Endothelial cell (in vitro differentiated cells): ENCODE data around the gene DYNC1I2. TPM values are rescaled to one million over a fixed set of nuclear protein-coding genes. Genes with fewer than 3 reads are reported as not detected.

Source experiments
- DNase-seq: peaks from one replicate; pipeline ENCODE4 v3.0.0; 2021; ENCODE audit warnings: low spot score
- H3K27ac Mint-ChIP-seq: one replicate; pipeline ENCODE4 v1.8.0; 2021; ENCODE audit warnings: mixed read lengths, inconsistent platforms; ENCODE audit not compliant: unreplicated experiment
- H3K27me3 Mint-ChIP-seq: one replicate; pipeline ENCODE4 v1.8.0; 2021; ENCODE audit warnings: mild to moderate bottlenecking, moderate library complexity, mixed read lengths, inconsistent platforms; ENCODE audit not compliant: unreplicated experiment
- H3K36me3 Mint-ChIP-seq: one replicate; pipeline ENCODE4 v1.8.0; 2021; ENCODE audit warnings: mild to moderate bottlenecking, low read depth, mixed read lengths, inconsistent platforms; ENCODE audit not compliant: unreplicated experiment
- H3K4me1 Mint-ChIP-seq: one replicate; pipeline ENCODE4 v1.8.0; 2021; ENCODE audit warnings: mild to moderate bottlenecking, mixed read lengths, inconsistent platforms; ENCODE audit not compliant: unreplicated experiment
- H3K4me3 Mint-ChIP-seq: one replicate; pipeline ENCODE4 v1.8.0; 2021; ENCODE audit warnings: mild to moderate bottlenecking, mixed read lengths, inconsistent platforms; ENCODE audit not compliant: unreplicated experiment
- H3K9me3 Mint-ChIP-seq: one replicate; pipeline ENCODE4 v1.8.0; 2021; ENCODE audit warnings: mixed read lengths, inconsistent platforms; ENCODE audit not compliant: unreplicated experiment
- total RNA-seq: library from RNA; stranded (reverse); fragmentation: NEBNext Ultra II Directional; extraction: Animal tissue kit (Norgen Biotek cat#: 25700); gene quantifications from one replicate; pipeline ENCODE4 v1.2.1, GENCODE V29; 2021; ENCODE audit not compliant: unreplicated experiment
- TF ChIP-seq, protein P1 (sequence below): fragments of 200-600 bp; sonication (generic); IDR thresholded peaks from one replicate; pipeline ENCODE4 v1.5.0; 2021; ENCODE audit warnings: antibody characterized with exemption; ENCODE audit not compliant: unreplicated experiment

The DYNC1I2 gene
- total RNA-seq, 1 donor from 2014 or later = 121 TPM

DNA sequence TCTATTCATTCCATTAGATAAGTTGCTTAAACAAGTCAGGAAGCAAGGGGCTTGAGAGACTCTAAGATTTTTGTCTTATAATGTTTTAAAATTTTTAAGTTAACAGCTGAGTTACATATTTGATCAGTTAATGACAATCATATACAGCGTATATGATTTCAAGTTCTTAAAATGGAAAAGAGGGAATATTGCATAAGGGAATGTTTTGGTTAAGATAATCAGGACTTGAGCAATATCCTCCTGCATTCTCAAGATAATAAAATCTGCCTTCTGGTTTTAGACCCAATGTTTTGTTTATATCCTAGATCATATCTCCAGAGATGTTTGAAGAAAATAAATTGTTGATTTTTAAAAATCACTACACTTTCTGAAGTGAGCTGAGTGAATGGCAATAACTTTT is 13.4 kb upstream of the DYNC1I2 start:
- H3K4me3 Mint-ChIP-seq = no peak overlapping the region
- H3K36me3 Mint-ChIP-seq = no peaks in the 10 kb centered on the region
- no peak overlapping the region for H3K27ac Mint-ChIP-seq
- TF ChIP-seq, protein P1, sequence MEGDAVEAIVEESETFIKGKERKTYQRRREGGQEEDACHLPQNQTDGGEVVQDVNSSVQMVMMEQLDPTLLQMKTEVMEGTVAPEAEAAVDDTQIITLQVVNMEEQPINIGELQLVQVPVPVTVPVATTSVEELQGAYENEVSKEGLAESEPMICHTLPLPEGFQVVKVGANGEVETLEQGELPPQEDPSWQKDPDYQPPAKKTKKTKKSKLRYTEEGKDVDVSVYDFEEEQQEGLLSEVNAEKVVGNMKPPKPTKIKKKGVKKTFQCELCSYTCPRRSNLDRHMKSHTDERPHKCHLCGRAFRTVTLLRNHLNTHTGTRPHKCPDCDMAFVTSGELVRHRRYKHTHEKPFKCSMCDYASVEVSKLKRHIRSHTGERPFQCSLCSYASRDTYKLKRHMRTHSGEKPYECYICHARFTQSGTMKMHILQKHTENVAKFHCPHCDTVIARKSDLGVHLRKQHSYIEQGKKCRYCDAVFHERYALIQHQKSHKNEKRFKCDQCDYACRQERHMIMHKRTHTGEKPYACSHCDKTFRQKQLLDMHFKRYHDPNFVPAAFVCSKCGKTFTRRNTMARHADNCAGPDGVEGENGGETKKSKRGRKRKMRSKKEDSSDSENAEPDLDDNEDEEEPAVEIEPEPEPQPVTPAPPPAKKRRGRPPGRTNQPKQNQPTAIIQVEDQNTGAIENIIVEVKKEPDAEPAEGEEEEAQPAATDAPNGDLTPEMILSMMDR = no peak
- peaks cover 4% of the 10 kb centered on the region for H3K27me3 Mint-ChIP-seq
- H3K9me3 Mint-ChIP-seq = no peaks in the 10 kb centered on the region
- peaks cover 20% of the 10 kb centered on the region for H3K4me1 Mint-ChIP-seq
- no peak for DNase-seq

DNA sequence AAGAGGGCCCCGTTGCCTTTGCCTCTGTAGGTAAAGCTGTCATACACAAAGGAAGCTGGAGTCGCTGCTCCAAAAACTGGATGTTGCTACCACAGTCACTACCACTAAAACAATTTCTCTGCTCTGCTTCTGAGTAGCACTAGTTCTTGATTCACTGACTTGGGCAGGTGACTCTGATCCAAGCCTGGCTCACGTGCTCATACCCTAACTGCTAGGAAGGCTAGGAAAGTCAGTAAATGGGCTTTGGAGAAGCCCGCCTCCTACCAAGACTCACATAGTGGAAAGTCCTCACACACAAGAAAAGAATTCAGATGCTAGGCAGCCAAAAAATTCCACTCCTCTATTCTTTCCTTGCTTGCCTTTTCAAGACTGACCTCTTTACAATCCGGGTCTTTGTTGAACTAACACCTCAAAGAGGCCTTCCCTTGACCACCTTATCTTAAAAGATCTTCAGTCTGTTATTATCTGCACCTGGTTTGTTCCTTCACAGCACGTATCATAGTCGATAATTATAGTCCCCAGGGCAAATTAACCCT is 11.4 kb upstream of the DYNC1I2 start:
- Mint-ChIP-seq H3K27ac (no peak overlapping the region), H3K27me3 (peaks cover 4% of the 10 kb centered on the region), H3K36me3 (no peaks in the 10 kb centered on the region), H3K4me3 (no peak overlapping the region), H3K9me3 (no peaks in the 10 kb centered on the region), H3K4me1 (peaks cover 20% of the 10 kb centered on the region)
- no peak for DNase-seq
- TF ChIP-seq, protein P1 = no peak

DNA sequence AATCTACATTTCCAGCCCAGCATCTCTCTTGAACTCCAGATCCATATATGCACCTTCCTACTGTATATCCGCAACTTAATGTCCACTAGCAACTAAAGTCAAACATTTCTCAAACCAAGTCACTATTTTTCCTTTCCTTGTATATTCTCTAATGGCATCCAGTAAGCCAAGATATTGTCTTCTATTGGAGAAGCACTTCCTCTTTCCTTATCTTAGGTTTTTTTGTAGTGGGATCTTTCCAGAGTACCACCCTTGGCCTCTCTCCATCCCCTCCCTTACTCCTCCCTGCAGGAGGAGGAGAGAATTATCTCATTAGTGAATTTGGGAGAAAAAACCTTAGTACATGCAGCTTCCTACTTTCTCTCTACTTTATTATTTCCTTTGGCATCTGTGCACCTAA is 8.7 kb upstream of the DYNC1I2 start:
- H3K4me1 Mint-ChIP-seq = peaks cover 1% of the 10 kb centered on the region
- H3K36me3 Mint-ChIP-seq = no peaks in the 10 kb centered on the region
- H3K4me3 Mint-ChIP-seq = no peak overlapping the region
- H3K27ac Mint-ChIP-seq = no peak overlapping the region
- no peaks in the 10 kb centered on the region for H3K9me3 Mint-ChIP-seq
- peaks cover 4% of the 10 kb centered on the region for H3K27me3 Mint-ChIP-seq
- no peak for DNase-seq
- TF ChIP-seq, protein P1 = no peak

DNA sequence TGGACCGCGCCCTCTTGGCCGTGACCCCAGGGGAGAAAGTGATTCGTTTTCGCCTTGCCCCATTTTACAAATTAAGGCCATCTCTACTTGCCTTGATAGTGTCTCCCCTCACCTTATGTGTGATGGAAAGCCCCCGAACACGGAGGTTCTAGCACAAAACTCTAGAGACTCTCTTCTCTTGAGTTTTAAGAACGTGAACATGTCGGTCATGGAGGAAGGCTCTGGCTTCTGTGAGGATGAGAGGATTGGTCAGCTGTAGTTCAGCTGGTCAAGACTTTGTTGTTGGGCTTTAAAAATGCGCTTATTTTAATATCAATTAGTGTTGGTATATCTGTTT is 828 bp downstream of the DYNC1I2 start:
- peaks cover 4% of the 10 kb centered on the region for H3K4me1 Mint-ChIP-seq
- no peak for DNase-seq
- H3K27me3 Mint-ChIP-seq = no peaks in the 10 kb centered on the region
- peak overlapping the region; percentile 98 for H3K27ac Mint-ChIP-seq
- H3K9me3 Mint-ChIP-seq = no peaks in the 10 kb centered on the region
- H3K36me3 Mint-ChIP-seq = peaks cover 7% of the 10 kb centered on the region
- TF ChIP-seq, protein P1 = no peak
- H3K4me3 Mint-ChIP-seq = peak overlapping the region; percentile 99

DNA sequence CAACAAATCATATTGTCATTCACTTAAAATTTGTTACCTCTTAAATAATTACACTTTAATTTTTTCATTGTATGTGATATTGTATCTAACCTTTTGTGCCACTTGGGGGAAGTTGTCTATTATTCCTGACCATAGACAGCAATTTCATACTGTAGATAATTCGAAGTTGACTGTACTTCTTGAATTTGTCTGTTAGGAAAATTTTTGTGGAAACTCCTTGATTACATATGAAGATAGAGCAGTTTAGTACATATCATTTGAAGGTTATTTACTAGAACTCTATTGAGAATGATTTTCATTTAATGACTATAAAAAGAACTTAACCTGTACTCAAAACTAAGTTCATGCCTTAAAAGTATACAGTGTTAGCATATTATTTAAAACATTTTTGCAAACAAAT is 5.1 kb downstream of the DYNC1I2 start:
- H3K4me1 Mint-ChIP-seq = peaks cover under 1% of the 10 kb centered on the region
- DNase-seq = no peak
- no peaks in the 10 kb centered on the region for H3K9me3 Mint-ChIP-seq
- TF ChIP-seq, protein P1 = no peak
- no peaks in the 10 kb centered on the region for H3K27me3 Mint-ChIP-seq
- H3K36me3 Mint-ChIP-seq = peaks cover 13% of the 10 kb centered on the region
- no peak overlapping the region for H3K27ac Mint-ChIP-seq
- no peak overlapping the region for H3K4me3 Mint-ChIP-seq
